ENCODE data around the gene APLP2. TPM values are rescaled to one million over a fixed set of nuclear protein-coding genes. Genes with fewer than 3 reads are reported as not detected.
A peak's percentile ranks its signal among the peaks of the same experiment; 100 is the strongest.

Gene APLP2
- total and polyA plus RNA-seq, 2 of the 13 experiments (the other 11 are each of a cell fraction or from before 2014, with no cell fraction given): 315 to 594 TPM

- TF ChIP-seq ZFP41 (CRISPR knock-in tag; IDR thresholded peaks at IDR 0.05; ENCODE audit: borderline replicate concordance) (no peak), REPIN1 (CRISPR knock-in tag; IDR thresholded peaks at IDR 0.05; ENCODE audit: borderline replicate concordance, low read depth) (no peak), ZNF720 (CRISPR knock-in tag; IDR thresholded peaks at IDR 0.05) (no peak), TRIM24 (CRISPR knock-in tag; IDR thresholded peaks at IDR 0.05) (0 out of 2 replicates have a peak, but pooled peaks have one; percentile 36), ZNF451 (CRISPR knock-in tag; IDR thresholded peaks at IDR 0.05) (no peak), HMGA1 (CRISPR knock-in tag; conservative IDR thresholded peaks at IDR 0.05) (no peak), KLF9 (CRISPR knock-in tag; IDR thresholded peaks at IDR 0.05; ENCODE audit: low read depth) (no peak), RBFOX2 (IDR thresholded peaks at IDR 0.05; ENCODE audit: low read depth, low read length) (no peak), NFKBIZ (CRISPR knock-in tag; IDR thresholded peaks at IDR 0.05) (0 out of 2 replicates have a peak, but pooled peaks have one; percentile 47), CBX5 (CRISPR knock-in tag; IDR thresholded peaks at IDR 0.05; ENCODE audit: borderline replicate concordance) (peak; percentile 89), ZNF430 (CRISPR knock-in tag; IDR thresholded peaks at IDR 0.05) (peak; percentile 77; the same call in 1 of the 2 replicates), EHMT2 (IDR thresholded peaks at IDR 0.05; ENCODE audit: borderline replicate concordance, low read depth, low read length) (peak; percentile 26; the same call in 1 of the 2 replicates), TOE1 (CRISPR knock-in tag; IDR thresholded peaks at IDR 0.05) (no peak), KLF6 (CRISPR knock-in tag; IDR thresholded peaks at IDR 0.05) (0 out of 2 replicates have a peak, but pooled peaks have one; percentile 41), GFI1 (CRISPR knock-in tag; IDR thresholded peaks at IDR 0.05; ENCODE audit: borderline replicate concordance) (no peak), HDAC2 (CRISPR knock-in tag; IDR thresholded peaks at IDR 0.05) (peak; percentile 82; the same call in 1 of the 2 replicates), RFX5 (IDR thresholded peaks at IDR 0.05; ENCODE audit: low read depth, low read length) (peak; percentile 23; the same call in 1 of the 2 replicates), TBX3 (IDR thresholded peaks at IDR 0.05; ENCODE audit: borderline replicate concordance) (peak; percentile 75; the same call in 1 of the 2 replicates), PPARG (CRISPR knock-in tag; conservative IDR thresholded peaks at IDR 0.05) (peak; percentile 88), HDAC6 (IDR thresholded peaks at IDR 0.05; ENCODE audit: low read depth, low read length) (no peak), POLR2AphosphoS5 (IDR thresholded peaks at IDR 0.05; ENCODE audit: low read depth, low read length) (no peak), CCAR2 (optimal IDR thresholded peaks at IDR 0.05; ENCODE audit: low read depth, low read length) (no peak), NFIC (IDR thresholded peaks at IDR 0.05; ENCODE audit: low read length) (peak; percentile 76), ZC3H13 (CRISPR knock-in tag; IDR thresholded peaks at IDR 0.05) (no peak), ZNF33B (CRISPR knock-in tag; IDR thresholded peaks at IDR 0.05) (no peak), NFYB (CRISPR knock-in tag; IDR thresholded peaks at IDR 0.05) (no peak), RARG (CRISPR knock-in tag; IDR thresholded peaks at IDR 0.05; ENCODE audit: low read depth) (no peak), NR2C2 (CRISPR knock-in tag; IDR thresholded peaks at IDR 0.05; ENCODE audit: borderline replicate concordance) (peak; percentile 97), KMT2A (CRISPR knock-in tag; IDR thresholded peaks at IDR 0.05) (peak; percentile 69; the same call in 1 of the 2 replicates), THAP7 (CRISPR knock-in tag; IDR thresholded peaks at IDR 0.05) (no peak), SAFB2 (CRISPR knock-in tag; IDR thresholded peaks at IDR 0.05; ENCODE audit: borderline replicate concordance, low read depth) (no peak)
- TF ChIP-seq, protein P1, sequence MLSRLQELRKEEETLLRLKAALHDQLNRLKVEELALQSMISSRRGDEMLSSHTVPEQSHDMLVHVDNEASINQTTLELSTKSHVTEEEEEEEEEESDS (CRISPR knock-in tag; IDR thresholded peaks at IDR 0.05; ENCODE audit: borderline replicate concordance): no peak
Measured at GRCh38 chr11:130124096-130124495, 54.4 kb downstream of the APLP2 start (continued).

Measured in HepG2 (cell line).